Measurements from ENCODE around the gene TMF1. TPM values are rescaled to one million over a fixed set of nuclear protein-coding genes. Genes with fewer than 3 reads are reported as not detected.

TMF1 gene
- total and polyA plus RNA-seq, 2 experiments from 2014 or later, result 18.4 to 21.6 TPM

GRCh38 chr3:69033470-69033869 is 18.7 kb downstream of the TMF1 start:
- TF ChIP-seq CTCF (IDR thresholded peaks at IDR 0.05; ENCODE audit: low read depth, low read length), result no peak
- Histone ChIP-seq H3K36me3 (peaks cover 86% of the 10 kb centered on the region), H3K27ac (no peak overlapping the region), H3K4me1 (ENCODE audit: low read depth) (no peaks in the 10 kb centered on the region), H3K9me3 (ENCODE audit: low read depth) (no peaks in the 10 kb centered on the region), H3K4me3 (no peak overlapping the region), H3K27me3 (no peaks in the 10 kb centered on the region)
- DNase-seq (ENCODE audit: low read depth in 1 of 2, low spot score in 1 of 2), result peak in 1 of 2 donors; percentile 70

- peaks cover 87% of the 10 kb centered on the region for H3K36me3 ChIP-seq
- DNase-seq (ENCODE audit: low read depth in 1 of 2, low spot score in 1 of 2), result no peak
Measured at GRCh38 chr3:69032737-69033136, 19.4 kb downstream of the TMF1 start.

GRCh38 chr3:69032142-69032541 is 20.0 kb downstream of the TMF1 start:
- no peak for TF ChIP-seq CTCF (IDR thresholded peaks at IDR 0.05; ENCODE audit: low read depth, low read length)
- Histone ChIP-seq H3K27ac (no peak overlapping the region), H3K4me1 (ENCODE audit: low read depth) (no peaks in the 10 kb centered on the region), H3K36me3 (peaks cover 88% of the 10 kb centered on the region), H3K4me3 (no peak overlapping the region), H3K27me3 (no peaks in the 10 kb centered on the region), H3K9me3 (ENCODE audit: low read depth) (no peaks in the 10 kb centered on the region)
- peak in 1 of 2 donors; percentile 42 for DNase-seq (ENCODE audit: low read depth in 1 of 2, low spot score in 1 of 2)

More at GRCh38 chr3:69032737-69033136, 19.4 kb downstream of the TMF1 start:
- no peak overlapping the region for H3K27ac ChIP-seq
- H3K4me3 ChIP-seq, result no peak overlapping the region
- H3K4me1 ChIP-seq (ENCODE audit: low read depth), result no peaks in the 10 kb centered on the region
- no peaks in the 10 kb centered on the region for H3K9me3 ChIP-seq (ENCODE audit: low read depth)
- TF ChIP-seq CTCF (IDR thresholded peaks at IDR 0.05; ENCODE audit: low read depth, low read length), result no peak
- H3K27me3 ChIP-seq, result no peaks in the 10 kb centered on the region

- H3K27me3 ChIP-seq, result no peaks in the 10 kb centered on the region
- DNase-seq (ENCODE audit: low read depth in 1 of 2, low spot score in 1 of 2), result peak in 1 of 2 donors; percentile 28
- H3K36me3 ChIP-seq, result peaks cover 86% of the 10 kb centered on the region
- no peak overlapping the region for H3K27ac ChIP-seq
- H3K9me3 ChIP-seq (ENCODE audit: low read depth), result no peaks in the 10 kb centered on the region
- no peak for TF ChIP-seq CTCF (IDR thresholded peaks at IDR 0.05; ENCODE audit: low read depth, low read length)
- no peak overlapping the region for H3K4me3 ChIP-seq
- H3K4me1 ChIP-seq (ENCODE audit: low read depth), result no peaks in the 10 kb centered on the region
Measured at GRCh38 chr3:69031635-69032034, 20.5 kb downstream of the TMF1 start.

- TF ChIP-seq CTCF (IDR thresholded peaks at IDR 0.05; ENCODE audit: low read depth, low read length), result no peak
- peaks cover 32% of the 10 kb centered on the region for H3K36me3 ChIP-seq
- no peak overlapping the region for H3K4me3 ChIP-seq
- no peak for DNase-seq (ENCODE audit: low read depth in 1 of 2, low spot score in 1 of 2)
- H3K4me1 ChIP-seq (ENCODE audit: low read depth), result no peaks in the 10 kb centered on the region
- no peaks in the 10 kb centered on the region for H3K9me3 ChIP-seq (ENCODE audit: low read depth)
- no peaks in the 10 kb centered on the region for H3K27me3 ChIP-seq
- H3K27ac ChIP-seq, result peak overlapping the region; percentile 25
Measured at GRCh38 chr3:69020857-69021256, 31.3 kb downstream of the TMF1 start.

- Histone ChIP-seq H3K9me3 (ENCODE audit: low read depth) (no peaks in the 10 kb centered on the region), H3K36me3 (peaks cover 27% of the 10 kb centered on the region), H3K4me3 (no peak overlapping the region), H3K4me1 (ENCODE audit: low read depth) (no peaks in the 10 kb centered on the region), H3K27ac (no peak overlapping the region), H3K27me3 (no peaks in the 10 kb centered on the region)
- peak; percentile 35 for TF ChIP-seq CTCF (IDR thresholded peaks at IDR 0.05; ENCODE audit: low read depth, low read length)
- DNase-seq (ENCODE audit: low read depth in 1 of 2, low spot score in 1 of 2), result no peak
Measured at GRCh38 chr3:69020424-69020823, 31.7 kb downstream of the TMF1 start.

All from cardiac muscle cell (in vitro differentiated cells and primary cell).